H1 (cell line): ENCODE measurements around the gene KCNC3. TPM values are rescaled to one million over a fixed set of nuclear protein-coding genes. Genes with fewer than 3 reads are reported as not detected.
A peak's percentile ranks its signal among the peaks of the same experiment; 100 is the strongest.

Experiments used
- BACH1 ChIP-seq: IDR thresholded peaks from 2 replicates; pipeline ENCODE4 v1.6.1; 2012; ENCODE audit warnings: low read length, improper control_type of control experiment
- NANOG ChIP-seq: IDR thresholded peaks from 2 replicates; pipeline ENCODE4 v1.6.1; 2011; ENCODE audit warnings: low read length, low read depth, mild to moderate bottlenecking, inconsistent platforms; ENCODE audit not compliant: insufficient read depth, poor library complexity, severe bottlenecking
- POU5F1 ChIP-seq: IDR thresholded peaks from 2 replicates; pipeline ENCODE4 v1.6.1; 2011; ENCODE audit warnings: low read depth, mild to moderate bottlenecking, low read length, moderate library complexity
- RFX5 ChIP-seq: IDR thresholded peaks from 2 replicates; pipeline ENCODE4 v1.6.1; 2011; ENCODE audit warnings: low read depth, low read length, improper control_type of control experiment, borderline replicate concordance
- SIN3A ChIP-seq, 2 experiments: IDR thresholded peaks in 1 of 2; conservative IDR thresholded peaks in 1 of 2; 2 replicates each; pipeline ENCODE4 v1.6.1; 2011 to 2012; ENCODE audit warnings: low read length in 2 of 2, improper control_type of control experiment in 1 of 2, low read depth in 1 of 2, mild to moderate bottlenecking in 1 of 2
- polyA plus RNA-seq, 7 experiments: library from polyadenylated mRNA; depleted of rRNA in 3 of 7; stranded (reverse) in 5 of 7; unstranded in 2 of 7; fragments of >200 nt in 5 of 7; fragments of 200-250 nt in 2 of 7; gene quantifications; 1 replicate in 5 of 7; 2 replicates in 1 of 7; 4 replicates in 1 of 7; pipeline versions ENCODE4 v1.2.1 to v1.2.3, GENCODE V29; 2011 to 2013; ENCODE audit warnings: missing spikeins in 2 of 7, mixed read lengths in 2 of 7
- total RNA-seq: library from RNA; stranded (reverse); fragmentation: NEBNext Ultra II Directional; extraction: Animal tissue kit (Norgen Biotek cat#: 25700); gene quantifications from 2 replicates; pipeline ENCODE4 v1.2.1, GENCODE V29; 2021
- TF ChIP-seq, protein P1 (sequence below): fragments of 300-600 bp; sonication (generic); IDR thresholded peaks from 2 replicates; pipeline ENCODE4 v1.7.1; 2012; ENCODE audit warnings: low read length, moderate library complexity, mild to moderate bottlenecking, inconsistent platforms; ENCODE audit not compliant: insufficient replicate concordance
- TF ChIP-seq, protein P2 (sequence below), 3 experiments: IDR thresholded peaks; 1 replicate in 2 of 3; 2 replicates in 1 of 3; pipeline versions ENCODE4 v1.5.1 to v1.6.1; 2011; ENCODE audit warnings: low read length in 3 of 3, mild to moderate bottlenecking in 3 of 3, inconsistent platforms in 2 of 3, low read depth in 1 of 3, moderate library complexity in 1 of 3; ENCODE audit not compliant: insufficient read depth in 1 of 3; ENCODE audit errors: control extremely low read depth in 1 of 3

KCNC3 gene
- total and polyA plus RNA-seq, 2 of the 8 experiments (the other 6 are each of a cell fraction or from before 2014, with no cell fraction given) = 3.9 to 7.2 TPM

DNA sequence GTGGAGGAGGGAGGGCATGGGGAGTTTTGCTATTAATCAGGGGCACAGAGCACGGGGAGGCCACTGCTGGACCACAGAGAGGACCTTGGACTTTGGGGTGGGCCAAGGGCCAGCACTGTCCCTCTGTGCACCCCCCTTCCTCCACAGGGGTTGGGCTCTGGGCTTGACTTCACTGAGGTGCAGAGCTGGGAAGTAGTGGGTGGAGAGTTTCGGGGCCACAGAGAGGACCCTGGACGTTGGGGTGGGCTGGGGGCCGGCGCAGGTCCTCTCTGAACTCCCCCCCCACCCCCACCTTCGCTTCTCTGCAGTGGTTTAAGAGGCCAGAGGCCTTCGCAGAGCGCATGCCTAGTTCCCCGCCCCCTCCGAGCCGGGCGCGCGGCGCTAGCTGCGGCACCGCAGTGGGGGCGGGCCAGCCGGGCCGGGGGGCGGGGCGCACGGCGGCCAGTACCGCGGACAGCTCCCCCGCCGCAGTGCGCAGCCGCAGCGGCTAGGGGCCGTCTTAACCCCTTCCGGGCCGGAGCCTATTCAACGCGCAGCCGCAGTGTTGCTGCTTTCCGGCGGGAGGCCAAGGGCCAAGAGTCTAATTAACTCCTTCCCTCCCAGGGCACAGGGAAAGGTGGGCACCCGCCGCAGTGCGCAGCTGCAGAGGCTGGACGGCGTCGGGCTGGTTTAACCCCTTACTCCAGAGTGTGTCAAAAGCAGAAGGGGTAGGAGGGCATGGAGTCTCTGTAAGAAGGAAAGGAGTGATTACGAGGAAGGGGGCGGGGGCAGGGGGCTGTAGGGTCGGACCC, 3.7 kb downstream of the KCNC3 start (continued):
- TF ChIP-seq, protein P1, sequence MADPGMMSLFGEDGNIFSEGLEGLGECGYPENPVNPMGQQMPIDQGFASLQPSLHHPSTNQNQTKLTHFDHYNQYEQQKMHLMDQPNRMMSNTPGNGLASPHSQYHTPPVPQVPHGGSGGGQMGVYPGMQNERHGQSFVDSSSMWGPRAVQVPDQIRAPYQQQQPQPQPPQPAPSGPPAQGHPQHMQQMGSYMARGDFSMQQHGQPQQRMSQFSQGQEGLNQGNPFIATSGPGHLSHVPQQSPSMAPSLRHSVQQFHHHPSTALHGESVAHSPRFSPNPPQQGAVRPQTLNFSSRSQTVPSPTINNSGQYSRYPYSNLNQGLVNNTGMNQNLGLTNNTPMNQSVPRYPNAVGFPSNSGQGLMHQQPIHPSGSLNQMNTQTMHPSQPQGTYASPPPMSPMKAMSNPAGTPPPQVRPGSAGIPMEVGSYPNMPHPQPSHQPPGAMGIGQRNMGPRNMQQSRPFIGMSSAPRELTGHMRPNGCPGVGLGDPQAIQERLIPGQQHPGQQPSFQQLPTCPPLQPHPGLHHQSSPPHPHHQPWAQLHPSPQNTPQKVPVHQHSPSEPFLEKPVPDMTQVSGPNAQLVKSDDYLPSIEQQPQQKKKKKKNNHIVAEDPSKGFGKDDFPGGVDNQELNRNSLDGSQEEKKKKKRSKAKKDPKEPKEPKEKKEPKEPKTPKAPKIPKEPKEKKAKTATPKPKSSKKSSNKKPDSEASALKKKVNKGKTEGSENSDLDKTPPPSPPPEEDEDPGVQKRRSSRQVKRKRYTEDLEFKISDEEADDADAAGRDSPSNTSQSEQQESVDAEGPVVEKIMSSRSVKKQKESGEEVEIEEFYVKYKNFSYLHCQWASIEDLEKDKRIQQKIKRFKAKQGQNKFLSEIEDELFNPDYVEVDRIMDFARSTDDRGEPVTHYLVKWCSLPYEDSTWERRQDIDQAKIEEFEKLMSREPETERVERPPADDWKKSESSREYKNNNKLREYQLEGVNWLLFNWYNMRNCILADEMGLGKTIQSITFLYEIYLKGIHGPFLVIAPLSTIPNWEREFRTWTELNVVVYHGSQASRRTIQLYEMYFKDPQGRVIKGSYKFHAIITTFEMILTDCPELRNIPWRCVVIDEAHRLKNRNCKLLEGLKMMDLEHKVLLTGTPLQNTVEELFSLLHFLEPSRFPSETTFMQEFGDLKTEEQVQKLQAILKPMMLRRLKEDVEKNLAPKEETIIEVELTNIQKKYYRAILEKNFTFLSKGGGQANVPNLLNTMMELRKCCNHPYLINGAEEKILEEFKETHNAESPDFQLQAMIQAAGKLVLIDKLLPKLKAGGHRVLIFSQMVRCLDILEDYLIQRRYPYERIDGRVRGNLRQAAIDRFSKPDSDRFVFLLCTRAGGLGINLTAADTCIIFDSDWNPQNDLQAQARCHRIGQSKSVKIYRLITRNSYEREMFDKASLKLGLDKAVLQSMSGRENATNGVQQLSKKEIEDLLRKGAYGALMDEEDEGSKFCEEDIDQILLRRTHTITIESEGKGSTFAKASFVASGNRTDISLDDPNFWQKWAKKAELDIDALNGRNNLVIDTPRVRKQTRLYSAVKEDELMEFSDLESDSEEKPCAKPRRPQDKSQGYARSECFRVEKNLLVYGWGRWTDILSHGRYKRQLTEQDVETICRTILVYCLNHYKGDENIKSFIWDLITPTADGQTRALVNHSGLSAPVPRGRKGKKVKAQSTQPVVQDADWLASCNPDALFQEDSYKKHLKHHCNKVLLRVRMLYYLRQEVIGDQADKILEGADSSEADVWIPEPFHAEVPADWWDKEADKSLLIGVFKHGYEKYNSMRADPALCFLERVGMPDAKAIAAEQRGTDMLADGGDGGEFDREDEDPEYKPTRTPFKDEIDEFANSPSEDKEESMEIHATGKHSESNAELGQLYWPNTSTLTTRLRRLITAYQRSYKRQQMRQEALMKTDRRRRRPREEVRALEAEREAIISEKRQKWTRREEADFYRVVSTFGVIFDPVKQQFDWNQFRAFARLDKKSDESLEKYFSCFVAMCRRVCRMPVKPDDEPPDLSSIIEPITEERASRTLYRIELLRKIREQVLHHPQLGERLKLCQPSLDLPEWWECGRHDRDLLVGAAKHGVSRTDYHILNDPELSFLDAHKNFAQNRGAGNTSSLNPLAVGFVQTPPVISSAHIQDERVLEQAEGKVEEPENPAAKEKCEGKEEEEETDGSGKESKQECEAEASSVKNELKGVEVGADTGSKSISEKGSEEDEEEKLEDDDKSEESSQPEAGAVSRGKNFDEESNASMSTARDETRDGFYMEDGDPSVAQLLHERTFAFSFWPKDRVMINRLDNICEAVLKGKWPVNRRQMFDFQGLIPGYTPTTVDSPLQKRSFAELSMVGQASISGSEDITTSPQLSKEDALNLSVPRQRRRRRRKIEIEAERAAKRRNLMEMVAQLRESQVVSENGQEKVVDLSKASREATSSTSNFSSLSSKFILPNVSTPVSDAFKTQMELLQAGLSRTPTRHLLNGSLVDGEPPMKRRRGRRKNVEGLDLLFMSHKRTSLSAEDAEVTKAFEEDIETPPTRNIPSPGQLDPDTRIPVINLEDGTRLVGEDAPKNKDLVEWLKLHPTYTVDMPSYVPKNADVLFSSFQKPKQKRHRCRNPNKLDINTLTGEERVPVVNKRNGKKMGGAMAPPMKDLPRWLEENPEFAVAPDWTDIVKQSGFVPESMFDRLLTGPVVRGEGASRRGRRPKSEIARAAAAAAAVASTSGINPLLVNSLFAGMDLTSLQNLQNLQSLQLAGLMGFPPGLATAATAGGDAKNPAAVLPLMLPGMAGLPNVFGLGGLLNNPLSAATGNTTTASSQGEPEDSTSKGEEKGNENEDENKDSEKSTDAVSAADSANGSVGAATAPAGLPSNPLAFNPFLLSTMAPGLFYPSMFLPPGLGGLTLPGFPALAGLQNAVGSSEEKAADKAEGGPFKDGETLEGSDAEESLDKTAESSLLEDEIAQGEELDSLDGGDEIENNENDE = no peak
- TF ChIP-seq SIN3A (conservative IDR thresholded peaks at IDR 0.05 in 1 of 2, IDR thresholded peaks at IDR 0.05 in 1 of 2; ENCODE audit: low read depth in 1 of 2, low read length in 2 of 2) (peak; percentile 83 to 86; a peak in 2 of 4 replicates), POU5F1 (no peak), BACH1 (no peak), RFX5 (no peak), NANOG (no peak)
- TF ChIP-seq, protein P2, sequence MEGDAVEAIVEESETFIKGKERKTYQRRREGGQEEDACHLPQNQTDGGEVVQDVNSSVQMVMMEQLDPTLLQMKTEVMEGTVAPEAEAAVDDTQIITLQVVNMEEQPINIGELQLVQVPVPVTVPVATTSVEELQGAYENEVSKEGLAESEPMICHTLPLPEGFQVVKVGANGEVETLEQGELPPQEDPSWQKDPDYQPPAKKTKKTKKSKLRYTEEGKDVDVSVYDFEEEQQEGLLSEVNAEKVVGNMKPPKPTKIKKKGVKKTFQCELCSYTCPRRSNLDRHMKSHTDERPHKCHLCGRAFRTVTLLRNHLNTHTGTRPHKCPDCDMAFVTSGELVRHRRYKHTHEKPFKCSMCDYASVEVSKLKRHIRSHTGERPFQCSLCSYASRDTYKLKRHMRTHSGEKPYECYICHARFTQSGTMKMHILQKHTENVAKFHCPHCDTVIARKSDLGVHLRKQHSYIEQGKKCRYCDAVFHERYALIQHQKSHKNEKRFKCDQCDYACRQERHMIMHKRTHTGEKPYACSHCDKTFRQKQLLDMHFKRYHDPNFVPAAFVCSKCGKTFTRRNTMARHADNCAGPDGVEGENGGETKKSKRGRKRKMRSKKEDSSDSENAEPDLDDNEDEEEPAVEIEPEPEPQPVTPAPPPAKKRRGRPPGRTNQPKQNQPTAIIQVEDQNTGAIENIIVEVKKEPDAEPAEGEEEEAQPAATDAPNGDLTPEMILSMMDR (IDR thresholded peaks at IDR 0.05; ENCODE audit: control extremely low read depth in 1 of 3, insufficient read depth in 1 of 3, low read depth in 1 of 3, low read length in 3 of 3) = no peak
